Neural progenitor cell (in vitro differentiated cells): ENCODE measurements around the gene MAPK9. TPM values are rescaled to one million over a fixed set of nuclear protein-coding genes. Genes with fewer than 3 reads are reported as not detected.

Experiments
- DNase-seq: peaks from one replicate; pipeline ENCODE4 v3.0.0-alpha.2; 2016; ENCODE audit warnings: low spot score
- H2AFZ ChIP-seq: fragments of 200-600 bp; sonication (generic); replicated peaks from 2 replicates; pipeline ENCODE4 v1.6.1; 2016; ENCODE audit warnings: antibody characterized with exemption
- H3F3A ChIP-seq: fragments of 200-600 bp; sonication (generic); 2 replicates; pipeline ENCODE4 v1.6.1; 2016; ENCODE audit warnings: antibody characterized with exemption, low read depth
- H3K27ac ChIP-seq: fragments of 200-600 bp; sonication (generic); 2 replicates; pipeline ENCODE4 v1.5.1; 2016; ENCODE audit warnings: mild to moderate bottlenecking
- H3K27me3 ChIP-seq: fragments of 200-600 bp; sonication (generic); 2 replicates; pipeline ENCODE4 v1.6.1; 2016; ENCODE audit warnings: mild to moderate bottlenecking, moderate library complexity
- H3K36me3 ChIP-seq: fragments of 200-600 bp; sonication (generic); 2 replicates; pipeline ENCODE4 v1.5.1; 2016
- H3K4me1 ChIP-seq: fragments of 200-600 bp; sonication (generic); 2 replicates; pipeline ENCODE4 v1.6.1; 2016; ENCODE audit warnings: mixed run types
- H3K4me2 ChIP-seq: fragments of 200-600 bp; sonication (generic); 2 replicates; pipeline ENCODE4 v1.6.1; 2016
- H3K4me3 ChIP-seq: fragments of 200-600 bp; sonication (generic); 2 replicates; pipeline ENCODE4 v1.5.1; 2016
- H3K79me2 ChIP-seq: fragments of 200-600 bp; sonication (generic); 2 replicates; pipeline ENCODE4 v1.6.1; 2016; ENCODE audit warnings: low read depth
- H3K9ac ChIP-seq: fragments of 200-600 bp; sonication (generic); 2 replicates; pipeline ENCODE4 v1.6.1; 2016
- H3K9me3 ChIP-seq: fragments of 200-600 bp; sonication (generic); 2 replicates; pipeline ENCODE4 v1.5.1; 2016; ENCODE audit warnings: low read depth
- H4K20me1 ChIP-seq: fragments of 200-600 bp; sonication (generic); 2 replicates; pipeline ENCODE4 v1.6.1; 2016; ENCODE audit warnings: low read depth
- H3K27ac Mint-ChIP-seq: 3 replicates; pipeline ENCODE4 v1.8.0; 2021; ENCODE audit warnings: mixed read lengths
- H3K27me3 Mint-ChIP-seq: 2 replicates; pipeline ENCODE4 v1.8.0; 2022; ENCODE audit warnings: low read depth, mild to moderate bottlenecking, inconsistent platforms, moderate library complexity, mixed read lengths; ENCODE audit not compliant: insufficient read depth
- H3K36me3 Mint-ChIP-seq: 3 replicates; pipeline ENCODE4 v1.8.0; 2021; ENCODE audit warnings: mixed read lengths
- H3K4me1 Mint-ChIP-seq: 3 replicates; pipeline ENCODE4 v1.8.0; 2021; ENCODE audit warnings: mixed read lengths
- H3K4me3 Mint-ChIP-seq: 3 replicates; pipeline ENCODE4 v1.8.0; 2021; ENCODE audit warnings: mild to moderate bottlenecking, moderate library complexity, mixed read lengths
- H3K9me3 Mint-ChIP-seq: 3 replicates; pipeline ENCODE4 v1.8.0; 2020; ENCODE audit warnings: mixed read lengths
- EZH2 ChIP-seq: fragments of 200-600 bp; sonication (generic); IDR thresholded peaks from 2 replicates; pipeline ENCODE4 v1.6.1; 2017; ENCODE audit warnings: antibody characterized with exemption, mild to moderate bottlenecking, moderate library complexity
- EZH2phosphoT487 ChIP-seq: fragments of 200-600 bp; sonication (generic); IDR thresholded peaks from 2 replicates; pipeline ENCODE4 v1.6.1; 2017; ENCODE audit warnings: antibody characterized with exemption
- total RNA-seq: library from RNA; depleted of rRNA; stranded (reverse); fragments of >200 nt; gene quantifications from 2 replicates; pipeline ENCODE4 v1.2.3, GENCODE V29; 2015; ENCODE audit warnings: low replicate concordance
- TF ChIP-seq, protein P1 (sequence below): fragments of 200-600 bp; sonication (generic); IDR thresholded peaks from 2 replicates; pipeline ENCODE4 v1.5.1; 2017; ENCODE audit warnings: antibody characterized with exemption, mild to moderate bottlenecking

MAPK9 gene
- total RNA-seq, 1 donor from 2014 or later, result 40.6 TPM

DNA sequence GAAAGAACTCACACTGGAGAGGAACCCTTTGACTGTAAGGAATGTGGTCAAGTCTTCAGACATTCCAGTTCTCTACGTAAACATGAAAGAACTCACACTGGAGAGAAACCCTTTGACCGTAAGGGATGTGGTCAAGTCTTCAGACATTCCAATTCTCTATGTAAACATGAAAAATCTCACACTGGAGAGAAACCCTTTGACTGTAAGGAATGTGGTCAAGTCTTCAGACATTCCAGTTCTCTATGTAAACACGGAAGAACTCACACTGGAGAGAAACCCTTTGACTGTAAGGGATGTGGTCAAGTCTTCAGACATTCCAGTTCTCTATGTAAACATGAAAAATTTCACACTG, 32.6 kb downstream of the MAPK9 start:
- Mint-ChIP-seq H3K4me3 (no peak overlapping the region), H3K9me3 (peaks cover 84% of the 10 kb centered on the region), H3K36me3 (peaks cover 82% of the 10 kb centered on the region), H3K4me1 (no peaks in the 10 kb centered on the region), H3K27ac (no peak overlapping the region), H3K27me3 (peaks cover 8% of the 10 kb centered on the region)
- Histone ChIP-seq H3K27ac (no peak overlapping the region), H2AFZ (no peak overlapping the region), H3K4me2 (no peak overlapping the region), H3K9me3 (peaks cover 66% of the 10 kb centered on the region), H3K4me1 (no peaks in the 10 kb centered on the region), H3K27me3 (no peaks in the 10 kb centered on the region), H3K9ac (no peak overlapping the region), H3K36me3 (peaks cover 56% of the 10 kb centered on the region), H3K4me3 (no peak overlapping the region), H4K20me1 (no peaks in the 10 kb centered on the region), H3K79me2 (no peaks in the 10 kb centered on the region), H3F3A (no peaks in the 10 kb centered on the region)
- no peak for DNase-seq
- TF ChIP-seq, protein P1, sequence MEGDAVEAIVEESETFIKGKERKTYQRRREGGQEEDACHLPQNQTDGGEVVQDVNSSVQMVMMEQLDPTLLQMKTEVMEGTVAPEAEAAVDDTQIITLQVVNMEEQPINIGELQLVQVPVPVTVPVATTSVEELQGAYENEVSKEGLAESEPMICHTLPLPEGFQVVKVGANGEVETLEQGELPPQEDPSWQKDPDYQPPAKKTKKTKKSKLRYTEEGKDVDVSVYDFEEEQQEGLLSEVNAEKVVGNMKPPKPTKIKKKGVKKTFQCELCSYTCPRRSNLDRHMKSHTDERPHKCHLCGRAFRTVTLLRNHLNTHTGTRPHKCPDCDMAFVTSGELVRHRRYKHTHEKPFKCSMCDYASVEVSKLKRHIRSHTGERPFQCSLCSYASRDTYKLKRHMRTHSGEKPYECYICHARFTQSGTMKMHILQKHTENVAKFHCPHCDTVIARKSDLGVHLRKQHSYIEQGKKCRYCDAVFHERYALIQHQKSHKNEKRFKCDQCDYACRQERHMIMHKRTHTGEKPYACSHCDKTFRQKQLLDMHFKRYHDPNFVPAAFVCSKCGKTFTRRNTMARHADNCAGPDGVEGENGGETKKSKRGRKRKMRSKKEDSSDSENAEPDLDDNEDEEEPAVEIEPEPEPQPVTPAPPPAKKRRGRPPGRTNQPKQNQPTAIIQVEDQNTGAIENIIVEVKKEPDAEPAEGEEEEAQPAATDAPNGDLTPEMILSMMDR, result no peak
- TF ChIP-seq EZH2phosphoT487 (no peak), EZH2 (no peak)

- H3K27ac ChIP-seq, result no peak overlapping the region
- peaks cover 88% of the 10 kb centered on the region for H3K9me3 Mint-ChIP-seq
- H3K4me1 ChIP-seq, result no peaks in the 10 kb centered on the region
- no peak overlapping the region for H3K4me3 Mint-ChIP-seq
- H2AFZ ChIP-seq, result no peak overlapping the region
- peaks cover 52% of the 10 kb centered on the region for H3K9me3 ChIP-seq
- no peak overlapping the region for H3K4me2 ChIP-seq
- H3K36me3 Mint-ChIP-seq, result peaks cover 83% of the 10 kb centered on the region
- H3K27me3 ChIP-seq, result no peaks in the 10 kb centered on the region
- no peak overlapping the region for H3K27ac Mint-ChIP-seq
- H3K4me3 ChIP-seq, result no peak overlapping the region
- TF ChIP-seq EZH2 (no peak), EZH2phosphoT487 (no peak)
- TF ChIP-seq, protein P1, result no peak
- no peaks in the 10 kb centered on the region for H3K79me2 ChIP-seq
- peaks cover 18% of the 10 kb centered on the region for H3K36me3 ChIP-seq
- no peak for DNase-seq
- H3F3A ChIP-seq, result no peaks in the 10 kb centered on the region
- peaks cover 5% of the 10 kb centered on the region for H3K27me3 Mint-ChIP-seq
- H4K20me1 ChIP-seq, result no peaks in the 10 kb centered on the region
- H3K9ac ChIP-seq, result no peak overlapping the region
- no peaks in the 10 kb centered on the region for H3K4me1 Mint-ChIP-seq
Measured at GRCh38 chr5:180253036-180253824, 38.7 kb downstream of the MAPK9 start.

DNA sequence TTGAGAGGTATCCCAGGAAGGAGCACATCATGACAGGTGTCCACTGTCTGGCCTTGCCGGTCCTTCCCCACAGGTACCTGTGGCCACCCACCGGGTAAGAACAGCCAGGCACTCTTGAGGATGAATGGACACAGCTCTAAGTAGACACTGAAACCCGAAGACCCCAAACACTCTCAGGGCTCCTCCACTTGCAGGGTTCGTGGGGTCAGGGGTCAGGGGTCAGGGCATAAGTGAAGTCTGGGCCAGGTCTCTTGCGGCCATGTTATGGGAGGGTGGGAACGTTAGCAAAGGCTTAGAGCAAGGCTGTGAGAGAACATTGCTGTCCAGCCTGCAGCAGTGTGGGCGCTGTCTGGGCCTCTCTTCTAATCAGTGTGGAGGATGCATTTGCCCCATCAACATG, 40.0 kb downstream of the MAPK9 start:
- TF ChIP-seq EZH2, result no peak
- TF ChIP-seq, protein P1, result no peak
- no peak for TF ChIP-seq EZH2phosphoT487
- no peaks in the 10 kb centered on the region for H3K27me3 ChIP-seq
- DNase-seq, result no peak
- Mint-ChIP-seq H3K27me3 (peaks cover 5% of the 10 kb centered on the region), H3K4me3 (no peak overlapping the region), H3K4me1 (no peaks in the 10 kb centered on the region), H3K9me3 (peaks cover 87% of the 10 kb centered on the region), H3K36me3 (peaks cover 83% of the 10 kb centered on the region), H3K27ac (no peak overlapping the region)
- H3F3A ChIP-seq, result no peaks in the 10 kb centered on the region
- no peak overlapping the region for H3K9ac ChIP-seq
- no peaks in the 10 kb centered on the region for H3K79me2 ChIP-seq
- H3K9me3 ChIP-seq, result peaks cover 39% of the 10 kb centered on the region
- H3K27ac ChIP-seq, result no peak overlapping the region
- no peak overlapping the region for H2AFZ ChIP-seq
- no peaks in the 10 kb centered on the region for H3K4me1 ChIP-seq
- no peak overlapping the region for H3K4me3 ChIP-seq
- no peak overlapping the region for H3K4me2 ChIP-seq
- H4K20me1 ChIP-seq, result no peaks in the 10 kb centered on the region
- peaks cover 5% of the 10 kb centered on the region for H3K36me3 ChIP-seq
